NCI-H128 (cell line): ENCODE data around the gene CEACAM4.
"Not testable (repeated sequence)": the region's sequence is repeated elsewhere in the genome, so short reads cannot be mapped to it uniquely, and the experiment has no call there.

ENCODE experiments used
- DNase-seq: peaks from one replicate; lab custom pipeline; 2025; ENCODE audit not compliant: unreplicated experiment; lab: John Stamatoyannopoulos, UW

CEACAM4 gene

GRCh38 chr19:41586064-41586463 is 40.8 kb downstream of the CEACAM4 start:
- no peak for DNase-seq

DNA sequence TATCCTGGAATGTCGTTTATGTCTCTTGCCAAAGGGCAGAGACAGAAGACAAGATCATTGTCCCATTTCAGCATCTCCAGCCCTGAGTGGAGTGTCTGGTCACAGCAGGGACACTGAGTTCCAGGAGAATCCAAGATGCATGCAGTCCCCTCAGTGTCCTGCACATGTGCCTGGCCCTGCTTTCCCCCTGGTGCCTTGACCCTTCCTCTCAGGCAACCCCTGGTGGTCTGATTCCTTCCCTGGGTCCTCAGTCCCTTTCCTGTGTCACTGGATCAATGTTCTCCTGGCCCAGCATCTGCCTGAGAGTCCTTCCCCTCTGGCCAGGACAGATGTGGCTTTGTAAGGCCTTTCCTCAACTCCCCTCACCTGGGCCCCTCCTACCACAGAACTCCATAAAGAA is 41.9 kb downstream of the CEACAM4 start:
- DNase-seq, result no peak

- DNase-seq, result no peak
Measured at GRCh38 chr19:41584260-41584810, 42.5 kb downstream of the CEACAM4 start.

GRCh38 chr19:41582577-41583182 is 44.2 kb downstream of the CEACAM4 start:
- not testable (repeated sequence) for DNase-seq

- DNase-seq, result not testable (repeated sequence)
Measured at GRCh38 chr19:41581068-41581467, 45.8 kb downstream of the CEACAM4 start.

DNA sequence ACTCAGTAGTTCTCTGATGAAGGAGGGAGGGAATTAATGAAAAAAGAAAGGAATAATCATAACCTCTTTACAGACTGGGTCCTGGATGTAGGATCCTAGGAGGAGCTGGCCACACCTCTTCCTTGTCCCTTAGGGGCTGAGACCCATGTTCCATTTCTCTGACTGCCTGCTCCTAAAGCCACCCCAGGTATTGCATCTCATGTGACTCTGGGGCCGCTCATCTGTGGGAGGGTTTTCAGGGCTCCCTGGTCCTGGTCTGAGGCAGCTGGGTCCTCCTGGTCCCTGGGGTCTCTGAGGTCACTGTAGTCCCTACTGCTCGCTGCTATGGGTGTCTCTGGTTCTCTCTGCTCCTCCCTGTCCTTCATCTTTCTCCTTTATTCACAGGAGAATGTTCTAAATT is 48.0 kb downstream of the CEACAM4 start:
- DNase-seq, result no peak

DNA sequence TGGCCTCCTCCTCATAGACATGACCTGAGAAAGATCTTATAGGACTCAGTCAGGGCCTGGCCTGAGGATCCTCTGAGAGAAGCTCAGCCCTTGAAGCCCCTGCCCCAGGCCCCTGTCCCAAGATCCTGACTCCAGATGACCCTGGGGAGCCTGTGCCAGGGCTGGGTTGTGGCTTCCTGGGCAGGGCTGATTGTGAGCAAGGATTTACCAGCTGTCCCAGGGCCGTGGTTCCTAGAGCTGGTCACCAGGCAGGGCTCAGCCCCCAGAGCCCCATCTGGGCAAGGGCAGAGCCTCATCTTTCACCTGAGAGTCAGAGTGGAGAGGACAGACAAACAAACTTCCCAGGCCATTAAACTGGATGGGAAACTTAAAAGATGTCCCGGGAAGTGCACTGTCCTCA is 49.0 kb downstream of the CEACAM4 start:
- DNase-seq, result no peak

GRCh38 chr19:41577144-41577830 is 49.6 kb downstream of the CEACAM4 start:
- DNase-seq, result no peak

DNA sequence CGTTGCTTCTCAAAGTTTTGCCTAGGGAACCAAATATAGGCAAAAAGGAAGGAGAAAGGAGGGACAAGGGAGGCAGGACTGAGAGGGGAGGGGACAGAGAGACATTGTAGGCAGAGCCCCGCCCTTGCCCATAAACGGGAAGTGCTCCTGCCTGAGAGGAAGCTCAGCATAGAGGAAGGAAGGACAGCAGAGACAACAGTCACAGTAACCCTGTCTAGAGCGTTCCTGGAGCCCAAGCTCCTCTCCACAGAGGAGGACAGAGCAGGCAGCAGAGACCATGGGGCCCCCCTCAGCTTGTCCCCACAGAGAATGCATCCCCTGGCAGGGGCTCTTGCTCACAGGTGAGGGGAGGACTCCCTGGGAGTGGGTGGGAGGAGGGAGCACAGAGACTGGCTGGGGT is 50.9 kb downstream of the CEACAM4 start, which contains the start of gene CEACAM21:
TSS of gene CEACAM21 (plus strand) at position 169 of the 400 bp plus-strand sequence. CDS start at position 278, 109 bp downstream.
- DNase-seq, result no peak

DNA sequence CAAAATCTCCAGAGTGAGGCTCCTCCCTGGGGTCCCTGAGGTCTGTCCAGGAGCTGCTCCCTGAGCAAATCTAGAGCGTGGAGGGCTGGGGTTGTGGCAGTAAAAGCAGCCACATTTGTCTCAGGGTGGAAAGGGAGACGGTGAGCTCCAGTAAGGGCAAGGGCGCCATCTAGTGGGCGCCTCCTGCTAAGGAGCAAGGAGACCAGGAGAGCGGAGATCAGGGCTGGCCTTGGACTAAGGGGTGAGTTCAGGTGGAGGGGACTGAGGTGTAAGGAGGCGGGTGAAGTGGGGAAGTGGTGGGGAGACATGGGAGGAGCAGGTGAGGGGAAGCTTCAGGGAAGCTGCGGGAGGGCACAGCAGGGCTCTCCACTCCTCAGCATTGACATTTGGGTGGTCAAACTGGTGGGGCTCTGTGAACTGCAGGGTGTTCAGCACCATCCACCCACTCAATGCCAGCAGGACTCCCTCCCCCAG is 56.2 kb downstream of the CEACAM4 start:
- DNase-seq, result peak; percentile 44

GRCh38 chr19:41570179-41570578 is 56.7 kb downstream of the CEACAM4 start:
- no peak for DNase-seq

- no peak for DNase-seq
Measured at GRCh38 chr19:41569481-41570150, 57.3 kb downstream of the CEACAM4 start.
